ENCODE data around the gene INSYN2B. TPM values are rescaled to one million over a fixed set of nuclear protein-coding genes. Genes with fewer than 3 reads are reported as not detected.

INSYN2B gene
- total RNA-seq, 1 donor from 2014 or later: 0.17 TPM

DNA sequence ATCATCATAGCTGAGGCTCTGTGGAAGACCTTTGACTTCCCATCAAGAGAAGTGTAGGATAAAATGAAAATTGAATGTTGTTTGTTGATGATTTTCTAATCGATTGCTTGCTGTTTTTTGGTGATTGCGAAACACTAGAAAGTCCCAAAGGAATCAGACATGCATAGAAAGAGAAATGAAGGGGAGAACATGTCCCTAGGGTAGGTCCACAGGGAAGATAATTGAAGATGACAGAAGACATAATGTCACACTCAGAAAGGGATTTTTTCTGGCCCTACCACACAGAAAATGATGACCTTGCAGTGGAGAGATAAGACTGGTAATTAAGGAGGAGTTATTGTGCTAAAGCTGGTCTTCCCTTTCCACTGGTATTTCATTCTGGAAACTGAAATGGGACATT is 62.8 kb downstream of the INSYN2B start:
- Histone ChIP-seq H3K4me3 (ENCODE audit: low read depth, low read length) (no peak overlapping the region), H3K27me3 (ENCODE audit: control insufficient read depth, insufficient read depth, low read length) (no peaks in the 10 kb centered on the region), H3K36me3 (ENCODE audit: control insufficient read depth, insufficient read depth, low read length) (no peaks in the 10 kb centered on the region)
- DNase-seq (ENCODE audit: low read depth): no peak
- TF ChIP-seq, protein P1, sequence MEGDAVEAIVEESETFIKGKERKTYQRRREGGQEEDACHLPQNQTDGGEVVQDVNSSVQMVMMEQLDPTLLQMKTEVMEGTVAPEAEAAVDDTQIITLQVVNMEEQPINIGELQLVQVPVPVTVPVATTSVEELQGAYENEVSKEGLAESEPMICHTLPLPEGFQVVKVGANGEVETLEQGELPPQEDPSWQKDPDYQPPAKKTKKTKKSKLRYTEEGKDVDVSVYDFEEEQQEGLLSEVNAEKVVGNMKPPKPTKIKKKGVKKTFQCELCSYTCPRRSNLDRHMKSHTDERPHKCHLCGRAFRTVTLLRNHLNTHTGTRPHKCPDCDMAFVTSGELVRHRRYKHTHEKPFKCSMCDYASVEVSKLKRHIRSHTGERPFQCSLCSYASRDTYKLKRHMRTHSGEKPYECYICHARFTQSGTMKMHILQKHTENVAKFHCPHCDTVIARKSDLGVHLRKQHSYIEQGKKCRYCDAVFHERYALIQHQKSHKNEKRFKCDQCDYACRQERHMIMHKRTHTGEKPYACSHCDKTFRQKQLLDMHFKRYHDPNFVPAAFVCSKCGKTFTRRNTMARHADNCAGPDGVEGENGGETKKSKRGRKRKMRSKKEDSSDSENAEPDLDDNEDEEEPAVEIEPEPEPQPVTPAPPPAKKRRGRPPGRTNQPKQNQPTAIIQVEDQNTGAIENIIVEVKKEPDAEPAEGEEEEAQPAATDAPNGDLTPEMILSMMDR (IDR thresholded peaks at IDR 0.05; ENCODE audit: insufficient read depth, low read length, poor library complexity, severe bottlenecking): no peak

DNA sequence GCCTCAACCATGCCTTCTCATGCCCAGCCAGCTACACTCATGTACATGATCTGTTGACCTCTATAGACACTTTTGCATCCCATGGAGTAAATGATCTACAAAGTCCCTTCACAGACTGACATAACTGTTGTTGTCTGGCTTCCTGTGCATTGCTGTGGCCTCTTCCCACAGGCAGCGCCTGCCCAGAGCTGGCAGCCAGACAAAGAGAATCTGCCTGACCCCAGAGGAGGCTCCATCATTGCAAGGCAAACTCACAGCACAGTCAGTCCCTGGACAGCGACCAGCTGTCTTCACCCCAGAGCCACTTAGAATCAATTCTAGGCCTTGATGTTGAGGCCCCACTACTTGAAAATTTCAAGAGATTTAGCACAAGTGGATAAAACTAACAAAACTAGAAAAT is 65.5 kb downstream of the INSYN2B start:
- no peaks in the 10 kb centered on the region for H3K36me3 ChIP-seq (ENCODE audit: control insufficient read depth, insufficient read depth, low read length)
- peak; percentile 23 for DNase-seq (ENCODE audit: low read depth)
- TF ChIP-seq, protein P1 (IDR thresholded peaks at IDR 0.05; ENCODE audit: insufficient read depth, low read length, poor library complexity, severe bottlenecking): no peak
- H3K4me3 ChIP-seq (ENCODE audit: low read depth, low read length): no peak overlapping the region
- no peaks in the 10 kb centered on the region for H3K27me3 ChIP-seq (ENCODE audit: control insufficient read depth, insufficient read depth, low read length)

DNA sequence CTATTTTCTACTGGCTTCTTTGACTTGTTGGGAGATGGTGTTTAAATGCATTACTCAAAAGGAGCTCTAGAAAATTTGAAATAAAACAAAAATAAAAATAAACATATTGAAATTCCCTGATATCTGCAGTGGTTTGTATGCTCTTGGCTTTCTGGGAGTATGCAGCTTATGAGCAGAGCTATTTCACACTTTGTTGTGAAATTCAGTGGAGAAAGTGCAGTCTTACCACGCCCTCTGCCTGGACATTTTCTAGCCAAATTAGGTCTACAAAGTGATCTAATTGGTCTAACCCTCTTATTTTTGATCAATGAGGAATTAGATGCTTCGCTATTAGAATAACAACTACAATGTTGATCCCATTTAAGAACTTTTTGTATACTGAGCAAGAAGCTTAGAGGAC is 66.8 kb downstream of the INSYN2B start:
- DNase-seq (ENCODE audit: low read depth): no peak
- Histone ChIP-seq H3K4me3 (ENCODE audit: low read depth, low read length) (no peak overlapping the region), H3K27me3 (ENCODE audit: control insufficient read depth, insufficient read depth, low read length) (no peaks in the 10 kb centered on the region), H3K36me3 (ENCODE audit: control insufficient read depth, insufficient read depth, low read length) (no peaks in the 10 kb centered on the region)
- TF ChIP-seq, protein P1 (IDR thresholded peaks at IDR 0.05; ENCODE audit: insufficient read depth, low read length, poor library complexity, severe bottlenecking): no peak

DNA sequence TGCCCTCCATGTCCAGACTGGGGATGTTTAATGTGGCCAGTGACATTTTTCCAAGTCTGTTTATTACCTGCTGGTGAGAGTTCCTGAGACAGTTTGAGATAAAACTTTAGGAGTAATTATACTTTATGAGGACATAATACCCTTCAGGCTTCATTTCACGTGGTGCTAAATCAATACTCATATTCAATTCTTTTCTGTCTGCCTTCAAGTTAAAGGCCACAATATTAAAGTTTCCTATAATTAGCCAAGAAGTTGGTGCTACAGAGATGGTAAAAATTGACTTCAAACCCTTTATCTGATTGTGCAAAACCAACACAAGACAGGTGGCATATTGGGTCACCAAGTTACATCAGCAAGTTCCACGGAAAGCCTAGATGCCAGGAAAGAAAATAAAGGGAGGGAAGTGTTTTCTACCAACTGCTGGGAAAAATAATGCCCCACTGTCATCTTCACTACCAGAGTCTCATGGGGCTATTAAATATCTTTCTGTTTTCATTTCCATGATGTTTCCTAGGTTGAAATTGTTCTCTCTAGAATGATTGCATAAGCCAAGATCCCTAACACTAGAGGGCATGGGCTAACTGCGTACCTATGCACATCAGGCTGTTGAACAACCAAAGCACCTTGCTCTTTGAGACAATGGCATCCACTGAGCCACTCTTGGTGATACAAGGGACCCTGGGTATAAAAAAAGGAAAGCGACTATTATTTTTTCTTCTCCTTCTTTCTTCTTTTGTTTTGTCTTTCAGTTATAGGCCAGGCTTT is 68.7 kb downstream of the INSYN2B start:
- DNase-seq (ENCODE audit: low read depth): no peak
- no peaks in the 10 kb centered on the region for H3K36me3 ChIP-seq (ENCODE audit: control insufficient read depth, insufficient read depth, low read length)
- H3K4me3 ChIP-seq (ENCODE audit: low read depth, low read length): no peak overlapping the region
- no peaks in the 10 kb centered on the region for H3K27me3 ChIP-seq (ENCODE audit: control insufficient read depth, insufficient read depth, low read length)
- TF ChIP-seq, protein P1 (IDR thresholded peaks at IDR 0.05; ENCODE audit: insufficient read depth, low read length, poor library complexity, severe bottlenecking): peak; percentile 10

GRCh38 chr5:169910393-169910792 is 69.9 kb downstream of the INSYN2B start:
- no peak for DNase-seq (ENCODE audit: low read depth)
- TF ChIP-seq, protein P1 (IDR thresholded peaks at IDR 0.05; ENCODE audit: insufficient read depth, low read length, poor library complexity, severe bottlenecking): no peak
- H3K4me3 ChIP-seq (ENCODE audit: low read depth, low read length): no peak overlapping the region
- H3K27me3 ChIP-seq (ENCODE audit: control insufficient read depth, insufficient read depth, low read length): no peaks in the 10 kb centered on the region
- no peaks in the 10 kb centered on the region for H3K36me3 ChIP-seq (ENCODE audit: control insufficient read depth, insufficient read depth, low read length)

- TF ChIP-seq, protein P1 (IDR thresholded peaks at IDR 0.05; ENCODE audit: insufficient read depth, low read length, poor library complexity, severe bottlenecking): no peak
- H3K36me3 ChIP-seq (ENCODE audit: control insufficient read depth, insufficient read depth, low read length): no peaks in the 10 kb centered on the region
- H3K27me3 ChIP-seq (ENCODE audit: control insufficient read depth, insufficient read depth, low read length): no peaks in the 10 kb centered on the region
These were observed 70.3 kb downstream of the INSYN2B start for GRCh38 chr5:169909945-169910344.

More at GRCh38 chr5:169909945-169910344, 70.3 kb downstream of the INSYN2B start:
- H3K4me3 ChIP-seq (ENCODE audit: low read depth, low read length): no peak overlapping the region
- DNase-seq (ENCODE audit: low read depth): no peak
